ENCODE results near the gene EMC8. TPM values are rescaled to one million over a fixed set of nuclear protein-coding genes. Genes with fewer than 3 reads are reported as not detected.

The EMC8 gene
- total and polyA plus RNA-seq, 2 donors (not counting 1 experiment from before 2014, with no cell fraction given) = 22.1 to 33.1 TPM

DNA sequence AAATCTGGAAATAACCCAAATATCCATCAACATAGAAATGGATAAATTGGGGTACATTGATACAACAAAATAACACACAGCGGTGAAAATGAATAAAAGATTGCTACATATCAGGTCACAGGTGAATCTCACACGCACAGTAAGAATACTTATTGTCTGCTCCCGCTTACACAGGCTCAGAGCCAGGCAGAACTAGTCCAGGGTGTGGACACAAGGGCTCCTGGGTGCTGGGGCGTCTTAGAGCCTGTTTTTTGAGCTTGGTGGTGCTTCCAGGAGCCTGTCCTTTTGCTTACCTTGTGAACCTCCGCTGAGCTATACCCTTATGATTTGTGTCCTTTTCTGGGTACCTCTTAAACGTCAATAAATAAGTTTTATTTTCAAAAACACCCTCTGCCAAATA lies 28.6 kb downstream of the EMC8 start:
- no peaks in the 10 kb centered on the region for H4K20me1 ChIP-seq (ENCODE audit: control insufficient read depth, insufficient read depth, low read length, poor library complexity, severe bottlenecking)
- no peaks in the 10 kb centered on the region for H3K27me3 ChIP-seq (replicated peaks in 1 of 4; ENCODE audit: control extremely low read depth in 1 of 4, control insufficient read depth in 3 of 4, insufficient read depth in 4 of 4, low read length in 3 of 4)
- Mint-ChIP-seq H3K27ac (no peak overlapping the region), H3K9me3 (ENCODE audit: insufficient read depth) (no peaks in the 10 kb centered on the region), H3K4me1 (no peaks in the 10 kb centered on the region), H3K27me3 (no peaks in the 10 kb centered on the region), H3K4me3 (no peak overlapping the region)
- H3K27ac ChIP-seq (ENCODE audit: low read length in 2 of 2) = no peak overlapping the region
- 95% methylated on average over 3 of the region's 6 CpGs for WGBS (ENCODE audit: insufficient coverage)
- CTCF ChIA-PET = interaction anchor here (1.2 kb wide), 1 partner anchor 23 kb away, joined by 3 read pairs; no protein-coding TSS in a partner anchor
- TF ChIP-seq, protein P1, sequence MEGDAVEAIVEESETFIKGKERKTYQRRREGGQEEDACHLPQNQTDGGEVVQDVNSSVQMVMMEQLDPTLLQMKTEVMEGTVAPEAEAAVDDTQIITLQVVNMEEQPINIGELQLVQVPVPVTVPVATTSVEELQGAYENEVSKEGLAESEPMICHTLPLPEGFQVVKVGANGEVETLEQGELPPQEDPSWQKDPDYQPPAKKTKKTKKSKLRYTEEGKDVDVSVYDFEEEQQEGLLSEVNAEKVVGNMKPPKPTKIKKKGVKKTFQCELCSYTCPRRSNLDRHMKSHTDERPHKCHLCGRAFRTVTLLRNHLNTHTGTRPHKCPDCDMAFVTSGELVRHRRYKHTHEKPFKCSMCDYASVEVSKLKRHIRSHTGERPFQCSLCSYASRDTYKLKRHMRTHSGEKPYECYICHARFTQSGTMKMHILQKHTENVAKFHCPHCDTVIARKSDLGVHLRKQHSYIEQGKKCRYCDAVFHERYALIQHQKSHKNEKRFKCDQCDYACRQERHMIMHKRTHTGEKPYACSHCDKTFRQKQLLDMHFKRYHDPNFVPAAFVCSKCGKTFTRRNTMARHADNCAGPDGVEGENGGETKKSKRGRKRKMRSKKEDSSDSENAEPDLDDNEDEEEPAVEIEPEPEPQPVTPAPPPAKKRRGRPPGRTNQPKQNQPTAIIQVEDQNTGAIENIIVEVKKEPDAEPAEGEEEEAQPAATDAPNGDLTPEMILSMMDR (IDR thresholded peaks at IDR 0.05) = no peak
- no peak for TF ChIP-seq EZH2 (IDR thresholded peaks at IDR 0.05; ENCODE audit: borderline replicate concordance, insufficient read depth, low read depth, low read length, poor library complexity, severe bottlenecking)
- H2AFZ ChIP-seq (ENCODE audit: insufficient read depth, low read depth, low read length, poor library complexity, severe bottlenecking) = no peak overlapping the region
- no peak overlapping the region for H3K4me2 ChIP-seq (replicated peaks; ENCODE audit: low read depth, low read length, poor library complexity, severe bottlenecking)
- H3K4me3 ChIP-seq (ENCODE audit: control extremely low read depth in 1 of 5, extremely low read depth in 1 of 5, insufficient read depth in 1 of 5, low read depth in 2 of 5, low read length in 4 of 5) = no peak overlapping the region
- no peaks in the 10 kb centered on the region for H3K4me1 ChIP-seq (ENCODE audit: control insufficient read depth in 2 of 2, insufficient read depth in 2 of 2, low read length in 2 of 2)
- H3K79me2 ChIP-seq (ENCODE audit: control insufficient read depth, insufficient read depth, low read length) = no peaks in the 10 kb centered on the region
- intact Hi-C loops (cut with micrococcal nuclease) = no loop called here
- no peak for ATAC-seq (ENCODE audit: low read depth)
- H3K36me3 ChIP-seq (replicated peaks in 1 of 2; ENCODE audit: control extremely low read depth in 1 of 2, control insufficient read depth in 1 of 2, extremely low read depth in 1 of 2, insufficient read depth in 2 of 2, low read length in 1 of 2) = no peaks in the 10 kb centered on the region
- POLR2A ChIA-PET = no interaction called here
- DNase-seq = no peak
- H3K9ac ChIP-seq (ENCODE audit: low read length) = no peak overlapping the region
- no peaks in the 10 kb centered on the region for H3K9me3 ChIP-seq (ENCODE audit: control extremely low read depth in 1 of 3, control insufficient read depth in 2 of 3, insufficient read depth in 1 of 3, low read length in 2 of 3)

DNA sequence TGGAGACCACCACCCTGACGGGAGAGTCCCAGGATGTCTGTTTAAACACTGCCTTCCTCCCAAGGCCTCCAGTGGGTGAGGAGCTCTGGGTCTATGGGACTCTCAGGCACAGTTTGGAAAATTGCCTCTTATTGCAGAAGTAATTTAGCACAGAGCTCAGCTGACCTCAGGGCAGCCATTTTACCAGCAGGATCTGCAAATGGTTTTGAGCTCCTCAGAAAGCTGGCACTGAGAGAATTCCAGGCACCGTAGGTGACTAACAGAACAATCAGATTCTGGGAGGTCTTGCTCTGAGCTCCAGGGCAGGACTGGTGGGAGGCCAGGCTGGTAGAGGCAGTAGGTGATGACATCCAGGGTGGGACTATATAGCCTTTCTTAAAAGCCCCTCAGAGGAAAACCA lies 31.1 kb downstream of the EMC8 start:
- Mint-ChIP-seq H3K4me1 (peaks cover 2% of the 10 kb centered on the region), H3K9me3 (ENCODE audit: insufficient read depth) (no peaks in the 10 kb centered on the region), H3K27me3 (no peaks in the 10 kb centered on the region), H3K4me3 (no peak overlapping the region), H3K27ac (no peak overlapping the region)
- H3K4me2 ChIP-seq (replicated peaks; ENCODE audit: low read depth, low read length, poor library complexity, severe bottlenecking) = no peak overlapping the region
- intact Hi-C loops (cut with micrococcal nuclease) = no loop called here
- no peak overlapping the region for H3K9ac ChIP-seq (ENCODE audit: low read length)
- no peaks in the 10 kb centered on the region for H3K4me1 ChIP-seq (ENCODE audit: control insufficient read depth in 2 of 2, insufficient read depth in 2 of 2, low read length in 2 of 2)
- no peak for DNase-seq
- no peaks in the 10 kb centered on the region for H3K27me3 ChIP-seq (replicated peaks in 1 of 4; ENCODE audit: control extremely low read depth in 1 of 4, control insufficient read depth in 3 of 4, insufficient read depth in 4 of 4, low read length in 3 of 4)
- ChIA-PET POLR2A (no interaction called here), CTCF (no interaction called here)
- H3K27ac ChIP-seq (ENCODE audit: low read length in 2 of 2) = no peak overlapping the region
- no peaks in the 10 kb centered on the region for H3K9me3 ChIP-seq (ENCODE audit: control extremely low read depth in 1 of 3, control insufficient read depth in 2 of 3, insufficient read depth in 1 of 3, low read length in 2 of 3)
- no peaks in the 10 kb centered on the region for H3K79me2 ChIP-seq (ENCODE audit: control insufficient read depth, insufficient read depth, low read length)
- H3K4me3 ChIP-seq (ENCODE audit: control extremely low read depth in 1 of 5, extremely low read depth in 1 of 5, insufficient read depth in 1 of 5, low read depth in 2 of 5, low read length in 4 of 5) = no peak overlapping the region
- ATAC-seq (ENCODE audit: low read depth) = no peak
- no peaks in the 10 kb centered on the region for H3K36me3 ChIP-seq (replicated peaks in 1 of 2; ENCODE audit: control extremely low read depth in 1 of 2, control insufficient read depth in 1 of 2, extremely low read depth in 1 of 2, insufficient read depth in 2 of 2, low read length in 1 of 2)
- TF ChIP-seq, protein P1 (IDR thresholded peaks at IDR 0.05) = no peak
- TF ChIP-seq EZH2 (IDR thresholded peaks at IDR 0.05; ENCODE audit: borderline replicate concordance, insufficient read depth, low read depth, low read length, poor library complexity, severe bottlenecking) = no peak
- H4K20me1 ChIP-seq (ENCODE audit: control insufficient read depth, insufficient read depth, low read length, poor library complexity, severe bottlenecking) = no peaks in the 10 kb centered on the region
- no peak overlapping the region for H2AFZ ChIP-seq (ENCODE audit: insufficient read depth, low read depth, low read length, poor library complexity, severe bottlenecking)
- WGBS (ENCODE audit: insufficient coverage) = 100% methylated on average over 1 of the region's 2 CpGs
